ENCODE data around the gene FNBP1. TPM values are rescaled to one million over a fixed set of nuclear protein-coding genes. Genes with fewer than 3 reads are reported as not detected.

The FNBP1 gene
- total and polyA plus RNA-seq, 2 donors (not counting 1 experiment from before 2014, with no cell fraction given): 42.9 to 318 TPM

GRCh38 chr9:129850821-129851550 is 192.0 kb downstream of the FNBP1 start:
- DNase-seq (no peak), ATAC-seq (ENCODE audit: low read depth) (no peak)
- ChIA-PET POLR2A (no interaction called here), CTCF (interaction anchor here (0.7 to 1.4 kb wide), 2 partner anchors 156 to 719 kb away, joined by 3 to 5 read pairs; no protein-coding TSS in a partner anchor)
- Histone ChIP-seq H3K4me2 (replicated peaks; ENCODE audit: low read depth, low read length, poor library complexity, severe bottlenecking) (no peak overlapping the region), H3K9me3 (ENCODE audit: control extremely low read depth in 1 of 3, control insufficient read depth in 2 of 3, insufficient read depth in 1 of 3, low read length in 2 of 3) (no peaks in the 10 kb centered on the region), H3K36me3 (replicated peaks in 1 of 2; ENCODE audit: control extremely low read depth in 1 of 2, control insufficient read depth in 1 of 2, extremely low read depth in 1 of 2, insufficient read depth in 2 of 2, low read length in 1 of 2) (peaks cover 0 to 49% of the 10 kb centered on the region in 2 experiments), H3K27ac (ENCODE audit: low read length in 2 of 2) (no peak overlapping the region), H3K79me2 (ENCODE audit: control insufficient read depth, insufficient read depth, low read length) (peaks cover 35% of the 10 kb centered on the region), H3K4me3 (ENCODE audit: control extremely low read depth in 1 of 5, extremely low read depth in 1 of 5, insufficient read depth in 1 of 5, low read depth in 2 of 5, low read length in 4 of 5) (no peak overlapping the region), H2AFZ (ENCODE audit: insufficient read depth, low read depth, low read length, poor library complexity, severe bottlenecking) (no peak overlapping the region), H3K9ac (ENCODE audit: low read length) (no peak overlapping the region), H3K27me3 (replicated peaks in 1 of 4; ENCODE audit: control extremely low read depth in 1 of 4, control insufficient read depth in 3 of 4, insufficient read depth in 4 of 4, low read length in 3 of 4) (no peaks in the 10 kb centered on the region), H4K20me1 (ENCODE audit: control insufficient read depth, insufficient read depth, low read length, poor library complexity, severe bottlenecking) (no peaks in the 10 kb centered on the region), H3K4me1 (ENCODE audit: control insufficient read depth in 2 of 2, insufficient read depth in 2 of 2, low read length in 2 of 2) (no peaks in the 10 kb centered on the region)
- Mint-ChIP-seq H3K27ac (no peak overlapping the region), H3K9me3 (ENCODE audit: insufficient read depth) (no peaks in the 10 kb centered on the region), H3K27me3 (no peaks in the 10 kb centered on the region), H3K4me1 (no peaks in the 10 kb centered on the region), H3K4me3 (no peak overlapping the region)
- TF ChIP-seq, protein P1, sequence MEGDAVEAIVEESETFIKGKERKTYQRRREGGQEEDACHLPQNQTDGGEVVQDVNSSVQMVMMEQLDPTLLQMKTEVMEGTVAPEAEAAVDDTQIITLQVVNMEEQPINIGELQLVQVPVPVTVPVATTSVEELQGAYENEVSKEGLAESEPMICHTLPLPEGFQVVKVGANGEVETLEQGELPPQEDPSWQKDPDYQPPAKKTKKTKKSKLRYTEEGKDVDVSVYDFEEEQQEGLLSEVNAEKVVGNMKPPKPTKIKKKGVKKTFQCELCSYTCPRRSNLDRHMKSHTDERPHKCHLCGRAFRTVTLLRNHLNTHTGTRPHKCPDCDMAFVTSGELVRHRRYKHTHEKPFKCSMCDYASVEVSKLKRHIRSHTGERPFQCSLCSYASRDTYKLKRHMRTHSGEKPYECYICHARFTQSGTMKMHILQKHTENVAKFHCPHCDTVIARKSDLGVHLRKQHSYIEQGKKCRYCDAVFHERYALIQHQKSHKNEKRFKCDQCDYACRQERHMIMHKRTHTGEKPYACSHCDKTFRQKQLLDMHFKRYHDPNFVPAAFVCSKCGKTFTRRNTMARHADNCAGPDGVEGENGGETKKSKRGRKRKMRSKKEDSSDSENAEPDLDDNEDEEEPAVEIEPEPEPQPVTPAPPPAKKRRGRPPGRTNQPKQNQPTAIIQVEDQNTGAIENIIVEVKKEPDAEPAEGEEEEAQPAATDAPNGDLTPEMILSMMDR (IDR thresholded peaks at IDR 0.05): no peak
- no peak for TF ChIP-seq EZH2 (IDR thresholded peaks at IDR 0.05; ENCODE audit: borderline replicate concordance, insufficient read depth, low read depth, low read length, poor library complexity, severe bottlenecking)
- 98% methylated on average over 4 of the region's 6 CpGs for whole genome bisulfite sequencing (ENCODE audit: insufficient coverage)
- intact Hi-C loops (cut with micrococcal nuclease): no loop called here

DNA sequence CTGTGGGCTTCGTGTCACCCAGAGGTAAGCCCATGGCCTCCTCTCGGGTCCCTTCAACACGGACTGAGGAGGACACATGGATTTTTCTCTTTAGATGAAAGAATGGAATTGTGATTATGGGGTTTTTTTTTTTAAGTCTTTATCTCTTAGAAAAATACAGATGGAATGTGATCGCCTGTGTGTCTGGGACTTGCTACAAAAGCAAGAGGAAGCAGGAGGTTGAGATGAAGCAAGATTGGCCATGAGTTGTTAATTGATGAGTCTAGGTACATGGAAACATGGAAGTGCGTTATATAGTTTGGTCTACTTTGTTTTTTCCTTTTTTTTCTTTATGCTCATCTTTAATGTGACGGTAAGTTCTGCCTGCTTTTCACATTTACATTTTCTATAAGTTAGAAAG is 193.1 kb downstream of the FNBP1 start:
- peaks cover 0 to 42% of the 10 kb centered on the region in 2 experiments for H3K36me3 ChIP-seq (replicated peaks in 1 of 2; ENCODE audit: control extremely low read depth in 1 of 2, control insufficient read depth in 1 of 2, extremely low read depth in 1 of 2, insufficient read depth in 2 of 2, low read length in 1 of 2)
- DNase-seq (no peak), ATAC-seq (ENCODE audit: low read depth) (no peak)
- H3K79me2 ChIP-seq (ENCODE audit: control insufficient read depth, insufficient read depth, low read length): peaks cover 35% of the 10 kb centered on the region
- H3K9me3 ChIP-seq (ENCODE audit: control extremely low read depth in 1 of 3, control insufficient read depth in 2 of 3, insufficient read depth in 1 of 3, low read length in 2 of 3): no peaks in the 10 kb centered on the region
- ChIA-PET CTCF (interaction anchor here (1.4 kb wide), 1 partner anchor 718 kb away, joined by 3 read pairs; no protein-coding TSS in a partner anchor), POLR2A (no interaction called here)
- no peak overlapping the region for H3K4me2 ChIP-seq (replicated peaks; ENCODE audit: low read depth, low read length, poor library complexity, severe bottlenecking)
- no peak overlapping the region for H3K27ac ChIP-seq (ENCODE audit: low read length in 2 of 2)
- WGBS (ENCODE audit: insufficient coverage): 100% methylated on average over 4 of the region's 6 CpGs
- intact Hi-C loops (cut with micrococcal nuclease): no loop called here
- H3K4me3 ChIP-seq (ENCODE audit: control extremely low read depth in 1 of 5, extremely low read depth in 1 of 5, insufficient read depth in 1 of 5, low read depth in 2 of 5, low read length in 4 of 5): no peak overlapping the region
- Mint-ChIP-seq H3K4me1 (peaks cover 3% of the 10 kb centered on the region), H3K27ac (no peak overlapping the region), H3K9me3 (ENCODE audit: insufficient read depth) (no peaks in the 10 kb centered on the region), H3K27me3 (no peaks in the 10 kb centered on the region), H3K4me3 (no peak overlapping the region)
- H2AFZ ChIP-seq (ENCODE audit: insufficient read depth, low read depth, low read length, poor library complexity, severe bottlenecking): no peak overlapping the region
- H3K27me3 ChIP-seq (replicated peaks in 1 of 4; ENCODE audit: control extremely low read depth in 1 of 4, control insufficient read depth in 3 of 4, insufficient read depth in 4 of 4, low read length in 3 of 4): no peaks in the 10 kb centered on the region
- no peaks in the 10 kb centered on the region for H4K20me1 ChIP-seq (ENCODE audit: control insufficient read depth, insufficient read depth, low read length, poor library complexity, severe bottlenecking)
- H3K9ac ChIP-seq (ENCODE audit: low read length): no peak overlapping the region
- no peaks in the 10 kb centered on the region for H3K4me1 ChIP-seq (ENCODE audit: control insufficient read depth in 2 of 2, insufficient read depth in 2 of 2, low read length in 2 of 2)
- no peak for TF ChIP-seq EZH2 (IDR thresholded peaks at IDR 0.05; ENCODE audit: borderline replicate concordance, insufficient read depth, low read depth, low read length, poor library complexity, severe bottlenecking)
- TF ChIP-seq, protein P1 (IDR thresholded peaks at IDR 0.05): no peak

All from B cell (primary cell).